Right lobe of liver (tissue), 4 donors: ENCODE measurements around the gene MYADML2.
A peak's percentile ranks its signal among the peaks of the same experiment; 100 is the strongest.

Source experiments
- CTCF ChIP-seq, 4 donors: fragments of 200-600 bp in 3 of 4; fragments of 450-650 bp in 1 of 4; IDR thresholded peaks; one replicate each; pipeline versions ENCODE4 v1.5.1 to v1.8.0; 2016 to 2022; ENCODE audit warnings: antibody characterized with exemption in 4 of 4, mild to moderate bottlenecking in 2 of 4
- POLR2A ChIP-seq: fragments of 450-650 bp; IDR thresholded peaks from one replicate; pipeline ENCODE4 v1.6.1; 2017; ENCODE audit warnings: antibody characterized with exemption, mild to moderate bottlenecking
- donor health status: DM: no; HTN: no; CAD: no.
- donor health status: DM: no; HTN: no; CAD: no.
- donor health status: DM: no; HTN: yes; CAD: no.

GRCh38 chr17:81961087-81961511, 14.1 kb upstream of the MYADML2 start, which contains the start of gene NOTUM:
- TF ChIP-seq CTCF (IDR thresholded peaks at IDR 0.05): peak in 2 of 4 donors; percentile 23 to 24
- TF ChIP-seq POLR2A: no peak
